Measurements from ENCODE around the gene RASA1. TPM values are rescaled to one million over a fixed set of nuclear protein-coding genes. Genes with fewer than 3 reads are reported as not detected.
A peak's percentile ranks its signal among the peaks of the same experiment; 100 is the strongest.
"Not testable (repeated sequence)": the region's sequence is repeated elsewhere in the genome, so short reads cannot be mapped to it uniquely, and the experiment has no call there.

Gene RASA1
- total RNA-seq, 1 donor from 2014 or later = 17.7 TPM

DNA sequence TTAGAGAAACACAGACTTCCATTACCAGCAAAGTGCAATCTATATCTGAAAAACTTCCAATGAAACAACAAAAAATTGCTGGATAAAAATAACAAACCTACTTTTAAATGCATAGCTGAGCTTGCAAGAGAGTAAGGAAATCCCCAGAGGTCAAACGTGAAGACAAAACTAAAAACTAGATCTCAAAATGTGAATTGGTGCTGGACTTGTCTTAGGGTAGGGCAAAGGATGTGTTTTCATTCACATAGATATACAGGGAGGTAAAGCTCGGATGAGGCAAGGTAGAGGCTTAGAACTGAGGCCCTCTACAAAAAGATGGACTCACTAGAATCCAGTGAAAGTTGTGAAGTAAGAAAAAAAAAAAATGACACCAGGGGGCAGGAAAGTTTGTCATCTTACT is 13.6 kb upstream of the RASA1 start:
- Histone ChIP-seq H3K4me3 (ENCODE audit: low read length in 3 of 3) (no peak overlapping the region), H3K9ac (ENCODE audit: low read depth in 1 of 3, low read length in 3 of 3) (no peak overlapping the region), H3K4me1 (ENCODE audit: control insufficient read depth in 3 of 3, insufficient read depth in 3 of 3, low read length in 3 of 3) (no peaks in the 10 kb centered on the region), H3K27ac (ENCODE audit: low read depth, low read length) (no peak overlapping the region), H3K9me3 (ENCODE audit: control insufficient read depth in 3 of 3, low read length in 3 of 3) (no peaks in the 10 kb centered on the region), H3K27me3 (ENCODE audit: control insufficient read depth in 3 of 3, insufficient read depth in 3 of 3, low read length in 3 of 3) (no peaks in the 10 kb centered on the region), H3K36me3 (ENCODE audit: control insufficient read depth in 3 of 3, insufficient read depth in 3 of 3, low read length in 3 of 3) (no peaks in the 10 kb centered on the region)

DNA sequence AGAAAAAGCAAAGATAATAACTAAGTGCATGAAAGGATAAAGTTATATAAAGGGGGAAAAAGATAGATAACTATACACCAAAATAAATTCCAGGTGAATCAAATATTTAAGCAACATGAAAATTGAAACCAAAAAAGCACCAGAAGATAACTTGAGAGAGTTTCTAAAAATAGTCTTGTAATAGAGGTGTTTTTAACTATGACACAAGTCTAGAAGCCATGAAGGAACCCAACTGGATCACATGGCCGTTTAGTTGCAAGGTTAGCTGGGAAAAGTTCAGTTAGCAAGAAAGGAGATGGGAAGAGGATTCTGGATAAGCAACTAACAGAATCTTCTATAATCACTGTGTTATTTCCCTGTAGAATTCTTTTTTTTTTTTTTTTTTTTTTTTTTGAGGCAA is 9.2 kb upstream of the RASA1 start:
- Histone ChIP-seq H3K27me3 (ENCODE audit: control insufficient read depth in 3 of 3, insufficient read depth in 3 of 3, low read length in 3 of 3) (no peaks in the 10 kb centered on the region), H3K9ac (ENCODE audit: low read depth in 1 of 3, low read length in 3 of 3) (no peak overlapping the region), H3K27ac (ENCODE audit: low read depth, low read length) (no peak overlapping the region), H3K36me3 (ENCODE audit: control insufficient read depth in 3 of 3, insufficient read depth in 3 of 3, low read length in 3 of 3) (no peaks in the 10 kb centered on the region), H3K9me3 (ENCODE audit: control insufficient read depth in 3 of 3, low read length in 3 of 3) (no peaks in the 10 kb centered on the region), H3K4me3 (ENCODE audit: low read length in 3 of 3) (no peak overlapping the region), H3K4me1 (ENCODE audit: control insufficient read depth in 3 of 3, insufficient read depth in 3 of 3, low read length in 3 of 3) (no peaks in the 10 kb centered on the region)

DNA sequence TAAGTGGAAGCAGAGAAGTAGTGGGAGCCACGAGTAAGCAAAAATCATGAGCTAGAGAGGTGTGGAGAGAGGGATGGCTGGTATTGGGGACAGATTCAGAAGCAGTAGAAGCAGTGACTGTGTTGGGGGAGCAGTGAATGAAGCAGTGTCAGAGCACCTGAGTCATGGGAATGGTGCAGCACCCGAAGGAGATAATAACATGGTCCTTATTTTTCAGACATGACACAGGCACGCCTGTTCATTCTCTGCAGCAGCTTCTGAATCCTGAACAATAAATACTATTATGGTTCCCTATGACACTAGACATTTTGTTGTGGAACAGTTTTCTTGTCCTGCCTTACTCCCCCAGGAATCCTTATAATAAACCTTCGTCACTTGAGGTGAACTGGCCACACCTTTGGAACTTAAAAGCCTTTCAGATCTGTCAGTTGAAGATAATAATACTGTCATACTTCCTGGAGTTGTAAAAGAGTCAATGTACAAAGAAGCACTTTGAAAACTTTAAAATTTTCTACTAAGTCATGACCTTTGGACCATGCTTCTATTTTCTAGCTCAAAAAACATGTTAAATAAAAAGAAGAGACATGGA is 7.0 kb upstream of the RASA1 start:
- Histone ChIP-seq H3K36me3 (ENCODE audit: control insufficient read depth in 3 of 3, insufficient read depth in 3 of 3, low read length in 3 of 3) (no peaks in the 10 kb centered on the region), H3K27ac (ENCODE audit: low read depth, low read length) (no peak overlapping the region), H3K9ac (ENCODE audit: low read depth in 1 of 3, low read length in 3 of 3) (no peak overlapping the region), H3K9me3 (ENCODE audit: control insufficient read depth in 3 of 3, low read length in 3 of 3) (no peaks in the 10 kb centered on the region), H3K27me3 (ENCODE audit: control insufficient read depth in 3 of 3, insufficient read depth in 3 of 3, low read length in 3 of 3) (no peaks in the 10 kb centered on the region), H3K4me1 (ENCODE audit: control insufficient read depth in 3 of 3, insufficient read depth in 3 of 3, low read length in 3 of 3) (no peaks in the 10 kb centered on the region), H3K4me3 (ENCODE audit: low read length in 3 of 3) (no peak overlapping the region)

- Histone ChIP-seq H3K4me1 (ENCODE audit: control insufficient read depth in 3 of 3, insufficient read depth in 3 of 3, low read length in 3 of 3) (peaks cover 0 to 13% (median 3%) of the 10 kb centered on the region in 3 donors), H3K4me3 (ENCODE audit: low read length in 3 of 3) (no peak overlapping the region), H3K9me3 (ENCODE audit: control insufficient read depth in 3 of 3, low read length in 3 of 3) (no peaks in the 10 kb centered on the region), H3K9ac (ENCODE audit: low read depth in 1 of 3, low read length in 3 of 3) (no peak overlapping the region), H3K36me3 (ENCODE audit: control insufficient read depth in 3 of 3, insufficient read depth in 3 of 3, low read length in 3 of 3) (no peaks in the 10 kb centered on the region), H3K27ac (ENCODE audit: low read depth, low read length) (no peak overlapping the region), H3K27me3 (ENCODE audit: control insufficient read depth in 3 of 3, insufficient read depth in 3 of 3, low read length in 3 of 3) (no peaks in the 10 kb centered on the region)
Measured at GRCh38 chr5:87263498-87263897, 4.2 kb upstream of the RASA1 start.

DNA sequence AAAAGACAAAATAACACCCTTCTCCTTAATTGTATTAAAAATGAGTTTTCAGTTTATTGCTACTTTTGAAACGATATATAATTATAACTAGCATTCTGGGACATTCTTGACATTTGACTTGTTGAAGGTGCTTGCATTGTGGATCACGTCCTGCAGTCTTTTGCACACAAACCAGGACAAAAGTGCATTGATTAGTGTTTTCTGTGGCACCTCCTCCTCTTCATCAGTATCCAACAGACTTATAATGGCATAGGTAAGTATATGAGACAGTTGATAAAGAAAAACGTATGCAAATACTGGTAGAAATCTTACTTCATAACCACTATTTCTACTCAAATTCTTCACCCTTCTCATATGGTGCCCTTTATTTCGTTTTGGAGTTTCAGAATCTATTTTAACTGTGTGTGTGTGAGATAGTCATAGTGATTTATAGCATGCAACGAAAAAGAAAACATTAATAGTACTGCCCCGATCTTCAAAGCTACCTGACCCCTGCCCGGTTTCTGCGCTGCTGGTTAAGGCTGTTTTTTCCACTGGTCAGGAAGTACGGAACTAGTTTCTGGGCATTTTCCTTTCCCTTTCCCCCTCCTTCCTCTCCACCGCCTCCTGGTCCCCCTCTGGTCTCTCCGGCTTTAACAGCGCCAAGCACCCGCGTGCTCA is 639 bp upstream of the RASA1 start:
- H3K27ac ChIP-seq (ENCODE audit: low read depth, low read length) = peak overlapping the region; percentile 83
- H3K27me3 ChIP-seq (ENCODE audit: control insufficient read depth in 3 of 3, insufficient read depth in 3 of 3, low read length in 3 of 3) = no peaks in the 10 kb centered on the region
- H3K9me3 ChIP-seq (ENCODE audit: control insufficient read depth in 3 of 3, low read length in 3 of 3) = no peaks in the 10 kb centered on the region
- peaks cover 3 to 19% (median 9%) of the 10 kb centered on the region in 3 donors for H3K4me1 ChIP-seq (ENCODE audit: control insufficient read depth in 3 of 3, insufficient read depth in 3 of 3, low read length in 3 of 3)
- H3K4me3 ChIP-seq (ENCODE audit: low read length in 3 of 3) = peak overlapping the region; percentile 97 to 99 (median 99)
- H3K9ac ChIP-seq (ENCODE audit: low read depth in 1 of 3, low read length in 3 of 3) = peak overlapping the region; percentile 67 to 90 (median 85)
- H3K36me3 ChIP-seq (ENCODE audit: control insufficient read depth in 3 of 3, insufficient read depth in 3 of 3, low read length in 3 of 3) = no peaks in the 10 kb centered on the region

DNA sequence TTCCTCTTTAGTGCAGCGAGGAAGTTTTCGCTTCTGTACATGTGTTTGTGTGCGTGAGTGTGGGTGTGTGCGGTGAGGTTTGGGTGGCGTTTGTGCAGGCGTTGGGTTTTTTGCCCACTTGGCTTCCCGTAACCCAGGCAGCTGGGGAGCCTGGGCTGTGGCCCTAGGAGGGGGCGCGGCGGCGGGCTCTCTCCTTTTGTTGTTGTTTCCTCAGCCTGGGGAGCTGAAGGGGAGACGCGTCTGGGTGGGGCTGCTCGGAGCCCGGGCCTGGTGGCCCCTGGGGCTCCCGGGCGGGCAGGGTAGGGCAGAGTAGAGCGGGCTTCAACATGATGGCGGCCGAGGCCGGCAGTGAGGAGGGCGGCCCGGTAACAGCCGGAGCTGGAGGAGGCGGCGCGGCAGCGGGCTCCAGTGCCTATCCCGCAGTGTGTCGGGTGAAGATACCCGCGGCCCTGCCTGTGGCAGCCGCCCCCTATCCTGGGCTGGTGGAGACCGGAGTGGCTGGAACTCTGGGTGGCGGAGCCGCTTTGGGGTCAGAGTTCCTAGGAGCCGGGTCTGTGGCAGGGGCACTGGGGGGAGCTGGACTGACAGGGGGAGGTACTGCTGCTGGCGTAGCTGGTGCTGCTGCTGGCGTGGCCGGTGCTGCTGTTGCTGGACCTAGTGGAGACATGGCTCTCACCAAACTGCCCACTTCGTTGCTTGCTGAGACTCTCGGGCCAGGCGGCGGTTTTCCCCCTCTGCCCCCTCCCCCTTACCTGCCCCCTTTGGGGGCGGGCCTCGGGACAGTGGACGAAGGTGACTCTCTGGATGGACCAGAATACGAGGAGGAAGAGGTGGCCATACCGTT is 665 bp downstream of the RASA1 start:
- Histone ChIP-seq H3K4me1 (ENCODE audit: control insufficient read depth in 3 of 3, insufficient read depth in 3 of 3, low read length in 3 of 3) (peaks cover 3 to 19% (median 9%) of the 10 kb centered on the region in 3 donors), H3K9ac (ENCODE audit: low read depth in 1 of 3, low read length in 3 of 3) (peak overlapping the region; percentile 87 to 92 (median 91)), H3K27me3 (ENCODE audit: control insufficient read depth in 3 of 3, insufficient read depth in 3 of 3, low read length in 3 of 3) (no peaks in the 10 kb centered on the region), H3K36me3 (ENCODE audit: control insufficient read depth in 3 of 3, insufficient read depth in 3 of 3, low read length in 3 of 3) (no peaks in the 10 kb centered on the region), H3K9me3 (ENCODE audit: control insufficient read depth in 3 of 3, low read length in 3 of 3) (no peaks in the 10 kb centered on the region), H3K27ac (ENCODE audit: low read depth, low read length) (peak overlapping the region; percentile 83), H3K4me3 (ENCODE audit: low read length in 3 of 3) (peak overlapping the region; percentile 97 to 99 (median 99))

- Histone ChIP-seq H3K27ac (ENCODE audit: low read depth, low read length) (peak overlapping the region; percentile 83), H3K9ac (ENCODE audit: low read depth in 1 of 3, low read length in 3 of 3) (peak overlapping the region; percentile 87 to 92 (median 91)), H3K36me3 (ENCODE audit: control insufficient read depth in 3 of 3, insufficient read depth in 3 of 3, low read length in 3 of 3) (no peaks in the 10 kb centered on the region), H3K27me3 (ENCODE audit: control insufficient read depth in 3 of 3, insufficient read depth in 3 of 3, low read length in 3 of 3) (no peaks in the 10 kb centered on the region), H3K9me3 (ENCODE audit: control insufficient read depth in 3 of 3, low read length in 3 of 3) (no peaks in the 10 kb centered on the region), H3K4me1 (ENCODE audit: control insufficient read depth in 3 of 3, insufficient read depth in 3 of 3, low read length in 3 of 3) (peaks cover 3 to 19% (median 9%) of the 10 kb centered on the region in 3 donors), H3K4me3 (ENCODE audit: low read length in 3 of 3) (peak overlapping the region; percentile 97 to 99 (median 99))
Measured at GRCh38 chr5:87268970-87269377, 1.3 kb downstream of the RASA1 start.

DNA sequence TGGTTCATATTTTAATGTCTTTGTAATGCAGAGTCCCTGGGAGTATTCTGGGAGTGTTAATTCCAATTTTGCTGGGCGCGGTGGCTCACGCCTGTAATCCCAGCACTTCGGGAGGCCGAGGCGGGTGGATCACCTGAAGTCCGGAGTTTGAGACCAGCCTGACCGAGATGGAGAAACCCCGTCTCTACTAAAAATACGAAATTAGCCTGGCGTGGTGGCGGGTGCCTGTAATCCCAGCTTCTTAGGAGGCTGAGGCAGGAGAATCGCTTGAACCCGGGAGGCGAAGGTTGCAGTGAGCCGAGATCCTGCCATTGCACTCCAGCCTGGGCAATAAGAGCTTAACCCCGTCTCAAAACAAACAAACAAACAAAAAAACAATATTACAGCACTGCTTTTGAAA is 3.2 kb downstream of the RASA1 start:
- not testable (repeated sequence) for H3K27ac ChIP-seq (ENCODE audit: low read depth, low read length); H3K27me3 ChIP-seq (ENCODE audit: control insufficient read depth in 3 of 3, insufficient read depth in 3 of 3, low read length in 3 of 3); H3K9me3 ChIP-seq (ENCODE audit: control insufficient read depth in 3 of 3, low read length in 3 of 3); H3K9ac ChIP-seq (ENCODE audit: low read depth in 1 of 3, low read length in 3 of 3); H3K4me3 ChIP-seq (ENCODE audit: low read length in 3 of 3); H3K36me3 ChIP-seq (ENCODE audit: control insufficient read depth in 3 of 3, insufficient read depth in 3 of 3, low read length in 3 of 3)
- peaks cover 3 to 19% (median 9%) of the 10 kb centered on the region in 3 donors for H3K4me1 ChIP-seq (ENCODE audit: control insufficient read depth in 3 of 3, insufficient read depth in 3 of 3, low read length in 3 of 3)

DNA sequence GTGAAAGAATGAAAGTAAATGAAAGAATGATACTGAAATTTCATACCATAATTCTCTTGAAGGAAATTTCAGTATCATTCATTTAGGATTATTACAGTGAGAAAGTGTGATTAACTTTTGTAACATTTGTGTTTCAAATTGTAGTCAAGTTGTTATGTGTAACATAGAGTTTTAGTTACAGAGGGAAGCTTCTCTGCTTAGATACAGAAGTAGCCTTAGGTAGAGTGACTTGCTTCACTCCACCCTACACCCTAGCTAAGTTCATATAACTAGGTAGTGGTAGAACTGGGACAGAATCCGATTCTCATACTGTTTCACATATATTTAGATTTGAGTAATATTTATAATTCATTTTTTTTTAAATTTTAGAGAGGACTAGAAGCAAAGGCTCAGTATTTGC is 9.0 kb downstream of the RASA1 start:
- no peaks in the 10 kb centered on the region for H3K36me3 ChIP-seq (ENCODE audit: control insufficient read depth in 3 of 3, insufficient read depth in 3 of 3, low read length in 3 of 3)

More for the DNA sequence above, 9.0 kb downstream of the RASA1 start:
- no peak overlapping the region for H3K4me3 ChIP-seq (ENCODE audit: low read length in 3 of 3)
- H3K9ac ChIP-seq (ENCODE audit: low read depth in 1 of 3, low read length in 3 of 3) = no peak overlapping the region
- H3K27ac ChIP-seq (ENCODE audit: low read depth, low read length) = no peak overlapping the region
- peaks cover 0 to 3% (median 3%) of the 10 kb centered on the region in 3 donors for H3K4me1 ChIP-seq (ENCODE audit: control insufficient read depth in 3 of 3, insufficient read depth in 3 of 3, low read length in 3 of 3)
- H3K9me3 ChIP-seq (ENCODE audit: control insufficient read depth in 3 of 3, low read length in 3 of 3) = no peaks in the 10 kb centered on the region
- no peaks in the 10 kb centered on the region for H3K27me3 ChIP-seq (ENCODE audit: control insufficient read depth in 3 of 3, insufficient read depth in 3 of 3, low read length in 3 of 3)
